Measurements from ENCODE around the gene SUPT20HL1. TPM values are rescaled to one million over a fixed set of nuclear protein-coding genes. Genes with fewer than 3 reads are reported as not detected.

The SUPT20HL1 gene
- total and polyA plus RNA-seq, 2 experiments from 2014 or later, result not detected

GRCh38 chrX:24387724-24388123, 27.3 kb downstream of the SUPT20HL1 start:
- no peak overlapping the region for H2AFZ ChIP-seq
- no peaks in the 10 kb centered on the region for H3K79me2 ChIP-seq (ENCODE audit: insufficient read depth)
- no peaks in the 10 kb centered on the region for H3K9me3 ChIP-seq (ENCODE audit: low read depth)
- H3K9me2 ChIP-seq (ENCODE audit: insufficient read depth), result no peaks in the 10 kb centered on the region
- no peak overlapping the region for H3K4me3 ChIP-seq
- no peak overlapping the region for H3K9ac ChIP-seq
- H3K4me1 ChIP-seq (ENCODE audit: insufficient read depth), result no peaks in the 10 kb centered on the region
- in situ Hi-C loops (cut with MboI), result no loop called here
- no peak overlapping the region for H3K27ac ChIP-seq
- H3K36me3 ChIP-seq (ENCODE audit: low read depth), result no peaks in the 10 kb centered on the region
- no peak overlapping the region for H3K4me2 ChIP-seq (ENCODE audit: unreplicated experiment)
- WGBS, 2 experiments (ENCODE audit: low coverage in 1 of 2, low lambda C conversion rate in 2 of 2, missing lambda C conversion rate in 2 of 2), result 65 to 72% methylated on average over 2 of the region's 2 CpGs
- no peak for DNase-seq
- H3K27me3 ChIP-seq (replicated peaks; ENCODE audit: insufficient read depth), result no peaks in the 10 kb centered on the region
- H4K20me1 ChIP-seq (ENCODE audit: insufficient read depth), result no peaks in the 10 kb centered on the region
- H3F3A ChIP-seq (ENCODE audit: insufficient read depth), result no peaks in the 10 kb centered on the region
- no peak for TF ChIP-seq EZH2 (IDR thresholded peaks at IDR 0.05; ENCODE audit: insufficient read depth, poor library complexity, severe bottlenecking)
- no peak for TF ChIP-seq EZH2phosphoT487 (IDR thresholded peaks at IDR 0.05; ENCODE audit: insufficient read depth, low read depth)

GRCh38 chrX:24391389-24391788, 30.9 kb downstream of the SUPT20HL1 start:
- Histone ChIP-seq H3K27ac (no peak overlapping the region), H3K9ac (no peak overlapping the region), H3K4me1 (ENCODE audit: insufficient read depth) (peaks cover 1% of the 10 kb centered on the region; the same call in 1 of the 2 replicates), H4K20me1 (ENCODE audit: insufficient read depth) (no peaks in the 10 kb centered on the region), H3K79me2 (ENCODE audit: insufficient read depth) (no peaks in the 10 kb centered on the region), H3K36me3 (ENCODE audit: low read depth) (no peaks in the 10 kb centered on the region), H3K4me2 (ENCODE audit: unreplicated experiment) (no peak overlapping the region), H3K4me3 (no peak overlapping the region), H3F3A (ENCODE audit: insufficient read depth) (no peaks in the 10 kb centered on the region), H2AFZ (no peak overlapping the region), H3K9me3 (ENCODE audit: low read depth) (no peaks in the 10 kb centered on the region), H3K9me2 (ENCODE audit: insufficient read depth) (no peaks in the 10 kb centered on the region), H3K27me3 (replicated peaks; ENCODE audit: insufficient read depth) (no peaks in the 10 kb centered on the region)
- in situ Hi-C loops (cut with MboI), result no loop called here
- DNase-seq, result no peak
- TF ChIP-seq EZH2 (IDR thresholded peaks at IDR 0.05; ENCODE audit: insufficient read depth, poor library complexity, severe bottlenecking) (no peak), EZH2phosphoT487 (IDR thresholded peaks at IDR 0.05; ENCODE audit: insufficient read depth, low read depth) (no peak)
- 56 to 60% methylated on average over 3 to 5 of the region's 5 CpGs for WGBS, 2 experiments (ENCODE audit: low coverage in 1 of 2, low lambda C conversion rate in 2 of 2, missing lambda C conversion rate in 2 of 2)

- H3K27me3 ChIP-seq (replicated peaks; ENCODE audit: insufficient read depth), result no peaks in the 10 kb centered on the region
- in situ Hi-C loops (cut with MboI), result no loop called here
Measured at GRCh38 chrX:24391843-24392242, 31.4 kb downstream of the SUPT20HL1 start.

GRCh38 chrX:24392709-24393108, 32.3 kb downstream of the SUPT20HL1 start:
- WGBS, 2 experiments (ENCODE audit: low coverage in 1 of 2, low lambda C conversion rate in 2 of 2, missing lambda C conversion rate in 2 of 2), result 4 to 10% methylated on average over 2 to 5 of the region's 6 CpGs
- H3K4me3 ChIP-seq, result no peak overlapping the region
- no peaks in the 10 kb centered on the region for H3K9me3 ChIP-seq (ENCODE audit: low read depth)
- H3K4me1 ChIP-seq (ENCODE audit: insufficient read depth), result peaks cover 4% of the 10 kb centered on the region; the same call in 1 of the 2 replicates
- H3K27ac ChIP-seq, result no peak overlapping the region
- no peak overlapping the region for H3K4me2 ChIP-seq (ENCODE audit: unreplicated experiment)
- no peaks in the 10 kb centered on the region for H3K36me3 ChIP-seq (ENCODE audit: low read depth)
- H3F3A ChIP-seq (ENCODE audit: insufficient read depth), result no peaks in the 10 kb centered on the region
- H2AFZ ChIP-seq, result no peak overlapping the region
- no peaks in the 10 kb centered on the region for H3K9me2 ChIP-seq (ENCODE audit: insufficient read depth)
- H3K79me2 ChIP-seq (ENCODE audit: insufficient read depth), result no peaks in the 10 kb centered on the region
- in situ Hi-C loops (cut with MboI), result no loop called here
- no peaks in the 10 kb centered on the region for H4K20me1 ChIP-seq (ENCODE audit: insufficient read depth)
- peak; percentile 28 for DNase-seq
- TF ChIP-seq EZH2phosphoT487 (IDR thresholded peaks at IDR 0.05; ENCODE audit: insufficient read depth, low read depth) (no peak), EZH2 (IDR thresholded peaks at IDR 0.05; ENCODE audit: insufficient read depth, poor library complexity, severe bottlenecking) (no peak)
- H3K27me3 ChIP-seq (replicated peaks; ENCODE audit: insufficient read depth), result no peaks in the 10 kb centered on the region
- H3K9ac ChIP-seq, result no peak overlapping the region

More at GRCh38 chrX:24391843-24392242, 31.4 kb downstream of the SUPT20HL1 start:
- H3K4me1 ChIP-seq (ENCODE audit: insufficient read depth), result peaks cover 4% of the 10 kb centered on the region; the same call in 1 of the 2 replicates
- H3F3A ChIP-seq (ENCODE audit: insufficient read depth), result no peaks in the 10 kb centered on the region
- no peaks in the 10 kb centered on the region for H3K79me2 ChIP-seq (ENCODE audit: insufficient read depth)
- no peak overlapping the region for H3K4me2 ChIP-seq (ENCODE audit: unreplicated experiment)
- no peaks in the 10 kb centered on the region for H3K9me3 ChIP-seq (ENCODE audit: low read depth)
- H4K20me1 ChIP-seq (ENCODE audit: insufficient read depth), result no peaks in the 10 kb centered on the region
- no peak overlapping the region for H3K27ac ChIP-seq
- WGBS, 2 experiments (ENCODE audit: low coverage in 1 of 2, low lambda C conversion rate in 2 of 2, missing lambda C conversion rate in 2 of 2), result 90 to 95% methylated on average over 2 to 3 of the region's 3 CpGs
- H3K4me3 ChIP-seq, result no peak overlapping the region
- H3K9me2 ChIP-seq (ENCODE audit: insufficient read depth), result no peaks in the 10 kb centered on the region
- no peak overlapping the region for H3K9ac ChIP-seq
- no peak overlapping the region for H2AFZ ChIP-seq
- no peak for DNase-seq
- TF ChIP-seq EZH2phosphoT487 (IDR thresholded peaks at IDR 0.05; ENCODE audit: insufficient read depth, low read depth) (no peak), EZH2 (IDR thresholded peaks at IDR 0.05; ENCODE audit: insufficient read depth, poor library complexity, severe bottlenecking) (no peak)
- no peaks in the 10 kb centered on the region for H3K36me3 ChIP-seq (ENCODE audit: low read depth)

GRCh38 chrX:24395775-24396174, 35.3 kb downstream of the SUPT20HL1 start:
- Histone ChIP-seq H3K9me2 (ENCODE audit: insufficient read depth) (no peaks in the 10 kb centered on the region), H3K79me2 (ENCODE audit: insufficient read depth) (no peaks in the 10 kb centered on the region), H3K36me3 (ENCODE audit: low read depth) (no peaks in the 10 kb centered on the region), H4K20me1 (ENCODE audit: insufficient read depth) (no peaks in the 10 kb centered on the region), H3K9ac (no peak overlapping the region), H2AFZ (no peak overlapping the region), H3K27me3 (replicated peaks; ENCODE audit: insufficient read depth) (no peaks in the 10 kb centered on the region), H3K9me3 (ENCODE audit: low read depth) (no peaks in the 10 kb centered on the region), H3F3A (ENCODE audit: insufficient read depth) (no peaks in the 10 kb centered on the region), H3K4me1 (ENCODE audit: insufficient read depth) (peaks cover 4% of the 10 kb centered on the region; the same call in 1 of the 2 replicates), H3K4me2 (ENCODE audit: unreplicated experiment) (no peak overlapping the region), H3K4me3 (no peak overlapping the region), H3K27ac (no peak overlapping the region)
- in situ Hi-C loops (cut with MboI), result no loop called here
- whole genome bisulfite sequencing, 2 experiments (ENCODE audit: low coverage in 1 of 2, low lambda C conversion rate in 2 of 2, missing lambda C conversion rate in 2 of 2), result 0 to 3% methylated on average over 4 of the region's 4 CpGs
- no peak for TF ChIP-seq EZH2phosphoT487 (IDR thresholded peaks at IDR 0.05; ENCODE audit: insufficient read depth, low read depth)
- TF ChIP-seq EZH2 (IDR thresholded peaks at IDR 0.05; ENCODE audit: insufficient read depth, poor library complexity, severe bottlenecking), result no peak
- peak; percentile 80 for DNase-seq

Measured in GM23248 (cell line).